Left colon (tissue), 2 donors: ENCODE results near the gene UMODL1. TPM values are rescaled to one million over a fixed set of nuclear protein-coding genes. Genes with fewer than 3 reads are reported as not detected.
"Not testable (repeated sequence)": the region's sequence is repeated elsewhere in the genome, so short reads cannot be mapped to it uniquely, and the experiment has no call there.

ENCODE experiments used
- ATAC-seq: fragments of 200-7000 bp; cut with Tn5 transposase; one replicate; pipeline ENCODE4 v1.9.1; 2020; ENCODE audit warnings: mild to moderate bottlenecking, moderate library complexity
- DNase-seq, 2 donors: peaks; one replicate each; pipeline ENCODE4 v3.0.0-alpha.2; 2020
- intact Hi-C, 2 donors: fragments of 100-400 bp; cut with DNase I in 1 of 2; cut with micrococcal nuclease in 1 of 2; formaldehyde crosslinking; loops; one replicate each; pipeline versions ENCODE4 v1.11.2 to v1.14.0; 2022; cut with DNase I, micrococcal nuclease
- total RNA-seq, 2 donors: library from RNA; stranded (reverse); fragmentation: NEBNext Ultra II Directional; extraction: Animal tissue kit (Norgen Biotek cat#: 25700); gene quantifications; one replicate each; pipeline ENCODE4 v1.2.1, GENCODE V29; 2021
- donor health status: DM: no; HTN: no; CAD: no.
- donor health status: DM: yes; HTN: yes; CAD: no.

Gene UMODL1
- total RNA-seq, 2 donors from 2014 or later = 0.28 to 0.43 TPM

- ATAC-seq (no peak), DNase-seq (peak in 1 of 2 donors; percentile 48)
- intact Hi-C loops = loop anchor here in 1 of 2 donors (10.0 kb wide), 1 partner anchor 93 kb away; no protein-coding TSS in a partner anchor
Measured at GRCh38 chr21:42161956-42162681, 91.0 kb downstream of the UMODL1 start.

GRCh38 chr21:42162831-42163510, 91.9 kb downstream of the UMODL1 start:
- DNase-seq (no peak), ATAC-seq (no peak)
- intact Hi-C loops = loop anchor here in 1 of 2 donors (10.0 kb wide), 1 partner anchor 92 kb away; no protein-coding TSS in a partner anchor

- no peak for ATAC-seq
- intact Hi-C loops = loop anchor here in 1 of 2 donors (10.0 kb wide), 1 partner anchor 91 kb away; no protein-coding TSS in a partner anchor
- DNase-seq = no peak
Measured at GRCh38 chr21:42163511-42163863, 92.4 kb downstream of the UMODL1 start.

GRCh38 chr21:42164064-42164789, 93.1 kb downstream of the UMODL1 start:
- intact Hi-C loops = loop anchor here in 1 of 2 donors (10.0 kb wide), 1 partner anchor 91 kb away; no protein-coding TSS in a partner anchor
- peak; percentile 88 for ATAC-seq

GRCh38 chr21:42164818-42165217, 93.7 kb downstream of the UMODL1 start:
- intact Hi-C loops = loop anchor here in 1 of 2 donors (10.0 kb wide), 1 partner anchor 90 kb away; no protein-coding TSS in a partner anchor
- peak in 1 of 2 donors; percentile 24 for DNase-seq
- ATAC-seq = peak; percentile 77

More at GRCh38 chr21:42164064-42164789, 93.1 kb downstream of the UMODL1 start:
- peak; percentile 81 to 84 for DNase-seq

GRCh38 chr21:42165901-42166300, 94.8 kb downstream of the UMODL1 start:
- intact Hi-C loops = loop anchor here in 1 of 2 donors (10.0 kb wide), 1 partner anchor 89 kb away; no protein-coding TSS in a partner anchor
- ATAC-seq = no peak
- peak in 1 of 2 donors; percentile 11 for DNase-seq

GRCh38 chr21:42169758-42170157, 98.6 kb downstream of the UMODL1 start:
- DNase-seq = no peak
- peak; percentile 54 for ATAC-seq
- intact Hi-C loops = loop anchor here in 1 of 2 donors (10.0 kb wide), 1 partner anchor 85 kb away; no protein-coding TSS in a partner anchor

GRCh38 chr21:42171091-42172053, 100.3 kb downstream of the UMODL1 start:
- intact Hi-C loops = no loop called here
- DNase-seq (peak; percentile 91 to 92), ATAC-seq (peak; percentile 87)

- intact Hi-C loops = no loop called here
- ATAC-seq = no peak
- no peak for DNase-seq
Measured at GRCh38 chr21:42172596-42173483, 101.7 kb downstream of the UMODL1 start.

- intact Hi-C loops = no loop called here
- DNase-seq (no peak), ATAC-seq (no peak)
Measured at GRCh38 chr21:42174173-42174572, 103.1 kb downstream of the UMODL1 start.

- DNase-seq = no peak
- intact Hi-C loops = no loop called here
- ATAC-seq = no peak
Measured at GRCh38 chr21:42175110-42175710, 104.1 kb downstream of the UMODL1 start.

- DNase-seq (no peak), ATAC-seq (no peak)
Measured at GRCh38 chr21:42176859-42177258, 105.7 kb downstream of the UMODL1 start.

GRCh38 chr21:42179316-42179715, 108.2 kb downstream of the UMODL1 start:
- intact Hi-C loops = no loop called here
- DNase-seq (no peak), ATAC-seq (no peak)

More at GRCh38 chr21:42176859-42177258, 105.7 kb downstream of the UMODL1 start:
- intact Hi-C loops = no loop called here

GRCh38 chr21:42180001-42180400, 108.9 kb downstream of the UMODL1 start:
- DNase-seq, intact Hi-C loops, ATAC-seq: not testable (repeated sequence)

GRCh38 chr21:42182713-42183371, 111.7 kb downstream of the UMODL1 start:
- no peak for DNase-seq
- intact Hi-C loops = no loop called here
- no peak for ATAC-seq
